H9 (cell line): Measurements from ENCODE around the gene PDXP. TPM values are rescaled to one million over a fixed set of nuclear protein-coding genes. Genes with fewer than 3 reads are reported as not detected.

Experiments used
- DNase-seq: peaks from one replicate; pipeline ENCODE4 v3.0.0-alpha.2; 2017
- H2AFZ ChIP-seq: one replicate; pipeline ENCODE4 v1.6.1; 2013; ENCODE audit warnings: mild to moderate bottlenecking, low read length, control low read depth, moderate library complexity
- H2AK5ac ChIP-seq: 2 replicates; pipeline ENCODE4 v1.6.1; 2013; ENCODE audit warnings: low read length, control low read depth, mixed read lengths; ENCODE audit not compliant: insufficient read length
- H2BK120ac ChIP-seq: one replicate; pipeline ENCODE4 v1.6.1; 2013; ENCODE audit warnings: low read depth, mild to moderate bottlenecking, low read length, control low read depth, inconsistent platforms; ENCODE audit not compliant: poor library complexity, severe bottlenecking
- H2BK12ac ChIP-seq: 2 replicates; pipeline ENCODE4 v1.6.1; 2013; ENCODE audit warnings: low read length, control low read depth, mixed read lengths, low read depth; ENCODE audit not compliant: insufficient read length
- H2BK15ac ChIP-seq: 2 replicates; pipeline ENCODE4 v1.6.1; 2013; ENCODE audit warnings: low read depth, low read length, control low read depth
- H2BK20ac ChIP-seq: one replicate; pipeline ENCODE4 v1.6.1; 2013; ENCODE audit warnings: low read depth, mild to moderate bottlenecking, low read length, control low read depth, inconsistent platforms; ENCODE audit not compliant: poor library complexity, severe bottlenecking
- H2BK5ac ChIP-seq: 2 replicates; pipeline ENCODE4 v1.6.1; 2013; ENCODE audit warnings: low read length, control low read depth, mixed read lengths; ENCODE audit not compliant: insufficient read length
- H3K14ac ChIP-seq: 2 replicates; pipeline ENCODE4 v1.6.1; 2013; ENCODE audit warnings: low read length, control low read depth; ENCODE audit not compliant: insufficient read depth
- H3K18ac ChIP-seq: 2 replicates; pipeline ENCODE4 v1.6.1; 2013; ENCODE audit warnings: low read depth, mild to moderate bottlenecking, mixed read lengths, low read length, control low read depth; ENCODE audit not compliant: insufficient read length
- H3K23ac ChIP-seq: 2 replicates; pipeline ENCODE4 v1.6.1; 2013; ENCODE audit warnings: low read length, control low read depth, mixed read lengths, low read depth; ENCODE audit not compliant: insufficient read length
- H3K23me2 ChIP-seq: 2 replicates; pipeline ENCODE4 v1.6.1; 2013; ENCODE audit warnings: low read depth, mild to moderate bottlenecking, mixed read lengths, low read length, control low read depth; ENCODE audit not compliant: insufficient read length, poor library complexity, severe bottlenecking
- H3K27ac ChIP-seq: 2 replicates; pipeline ENCODE4 v1.5.1; 2013; ENCODE audit warnings: low read length, control low read depth, mixed read lengths, low read depth; ENCODE audit not compliant: insufficient read length
- H3K27me3 ChIP-seq: 2 replicates; pipeline ENCODE4 v1.6.1; 2013; ENCODE audit warnings: low read length, control low read depth, inconsistent platforms; ENCODE audit not compliant: insufficient read depth
- H3K4ac ChIP-seq: 2 replicates; pipeline ENCODE4 v1.6.1; 2013; ENCODE audit warnings: low read depth, mild to moderate bottlenecking, control low read depth, inconsistent platforms, low read length, moderate library complexity
- H3K4me1 ChIP-seq: 2 replicates; pipeline ENCODE4 v1.6.1; 2013; ENCODE audit warnings: low read length, control low read depth, inconsistent platforms; ENCODE audit not compliant: insufficient read depth
- H3K4me2 ChIP-seq: 2 replicates; pipeline ENCODE4 v1.6.1; 2013; ENCODE audit warnings: low read length, control low read depth, mixed read lengths; ENCODE audit not compliant: insufficient read length, insufficient read depth
- H3K56ac ChIP-seq: 2 replicates; pipeline ENCODE4 v1.6.1; 2013; ENCODE audit warnings: low read depth, mild to moderate bottlenecking, mixed read lengths, low read length, control low read depth; ENCODE audit not compliant: insufficient read length
- H3K79me1 ChIP-seq: 2 replicates; pipeline ENCODE4 v1.6.1; 2013; ENCODE audit warnings: low read depth, mild to moderate bottlenecking, moderate library complexity, low read length, control low read depth, inconsistent platforms; ENCODE audit not compliant: insufficient read depth, poor library complexity, severe bottlenecking
- H3K79me2 ChIP-seq: 2 replicates; pipeline ENCODE4 v1.6.1; 2013; ENCODE audit warnings: low read length, control low read depth, inconsistent platforms; ENCODE audit not compliant: insufficient read depth
- H3K9ac ChIP-seq: 2 replicates; pipeline ENCODE4 v1.6.1; 2013; ENCODE audit warnings: low read length, control low read depth, mixed read lengths; ENCODE audit not compliant: insufficient read length; ENCODE audit errors: extremely low read depth
- H3K9me3 ChIP-seq: one replicate; pipeline ENCODE4 v1.6.1; 2013; ENCODE audit warnings: low read depth, low read length, inconsistent platforms; ENCODE audit not compliant: control insufficient read depth
- H3T11ph ChIP-seq: one replicate; pipeline ENCODE4 v1.6.1; 2013; ENCODE audit warnings: mild to moderate bottlenecking, low read length, control low read depth, inconsistent platforms
- H4K20me1 ChIP-seq: one replicate; pipeline ENCODE4 v1.6.1; 2013; ENCODE audit not compliant: control insufficient read depth, insufficient read length, insufficient read depth
- H4K5ac ChIP-seq: 2 replicates; pipeline ENCODE4 v1.6.1; 2013; ENCODE audit warnings: low read depth, mild to moderate bottlenecking, mixed read lengths, low read length, control low read depth; ENCODE audit not compliant: insufficient read length
- H4K8ac ChIP-seq: replicated peaks from 2 replicates; pipeline ENCODE4 v1.6.1; 2013; ENCODE audit warnings: low read length, control low read depth, mixed read lengths, low read depth; ENCODE audit not compliant: insufficient read length
- H4K91ac ChIP-seq: 2 replicates; pipeline ENCODE4 v1.6.1; 2013; ENCODE audit warnings: low read depth, mild to moderate bottlenecking, moderate library complexity, mixed read lengths, low read length, control low read depth; ENCODE audit not compliant: insufficient read length
- H3K27ac Mint-ChIP-seq, 3 experiments: 2 replicates in 2 of 3; 3 replicates in 1 of 3; pipeline ENCODE4 v1.8.0; 2020 to 2021; ENCODE audit warnings: mixed read lengths in 3 of 3, mild to moderate bottlenecking in 1 of 3, moderate library complexity in 1 of 3
- H3K27me3 Mint-ChIP-seq: 2 replicates; pipeline ENCODE4 v1.8.0; 2021; ENCODE audit warnings: low read depth, mild to moderate bottlenecking, moderate library complexity, mixed read lengths
- H3K36me3 Mint-ChIP-seq, 3 experiments: 2 replicates in 2 of 3; 3 replicates in 1 of 3; pipeline ENCODE4 v1.8.0; 2020 to 2021; ENCODE audit warnings: low read depth in 3 of 3, mixed read lengths in 3 of 3; ENCODE audit not compliant: insufficient read depth in 1 of 3
- H3K4me1 Mint-ChIP-seq, 2 experiments: 2 replicates each; pipeline ENCODE4 v1.8.0; 2020; ENCODE audit warnings: mixed read lengths in 2 of 2
- H3K4me3 Mint-ChIP-seq, 2 experiments: 2 replicates in 1 of 2; 3 replicates in 1 of 2; pipeline ENCODE4 v1.8.0; 2020 to 2021; ENCODE audit warnings: mild to moderate bottlenecking in 2 of 2, mixed read lengths in 2 of 2, moderate library complexity in 1 of 2
- H3K9me3 Mint-ChIP-seq, 2 experiments: 2 replicates in 1 of 2; 3 replicates in 1 of 2; pipeline ENCODE4 v1.8.0; 2020; ENCODE audit warnings: mild to moderate bottlenecking in 2 of 2, mixed read lengths in 2 of 2, moderate library complexity in 1 of 2
- CTCF ChIP-seq: fragments of 200-600 bp; sonication (generic); conservative IDR thresholded peaks from 3 replicates; pipeline ENCODE4 v1.8.0; 2021; ENCODE audit warnings: antibody characterized with exemption, mild to moderate bottlenecking
- WGBS: extraction: QIAGEN DNeasy Blood & Tissue Kit; methylation state at CpG from one replicate; pipeline ENCODE4 v1.1.7; 2013; ENCODE audit warnings: missing lambda C conversion rate, low lambda C conversion rate, mixed read lengths; ENCODE audit not compliant: insufficient read length; ENCODE audit errors: extremely low coverage; 5-methylcytosine and 5-hydroxymethylcytosine counted together
- total RNA-seq: library from RNA; stranded (reverse); gene quantifications from 2 replicates; pipeline ENCODE4 v1.2.1, GENCODE V29; 2021

The PDXP gene
- total RNA-seq, 1 experiment from 2014 or later = 41.0 TPM

- Histone ChIP-seq H2BK20ac (no peak overlapping the region), H3K9me3 (no peaks in the 10 kb centered on the region), H4K5ac (no peak overlapping the region), H3K23ac (no peak overlapping the region), H2AFZ (no peak overlapping the region), H3K27me3 (no peaks in the 10 kb centered on the region), H2BK120ac (no peak overlapping the region), H2AK5ac (no peak overlapping the region), H3K27ac (no peak overlapping the region), H3K4me1 (no peaks in the 10 kb centered on the region), H3K23me2 (peaks cover 3% of the 10 kb centered on the region), H4K91ac (no peak overlapping the region), H4K8ac (no peak overlapping the region), H3K4me2 (no peak overlapping the region), H3K14ac (no peak overlapping the region), H3K79me1 (no peaks in the 10 kb centered on the region), H3K9ac (no peak overlapping the region), H2BK12ac (no peak overlapping the region), H3T11ph (no peak overlapping the region), H2BK15ac (no peak overlapping the region), H2BK5ac (no peak overlapping the region), H4K20me1 (no peaks in the 10 kb centered on the region), H3K18ac (no peak overlapping the region), H3K79me2 (no peaks in the 10 kb centered on the region), H3K56ac (no peak overlapping the region), H3K4ac (no peak overlapping the region)
- Mint-ChIP-seq H3K36me3 (no peaks in the 10 kb centered on the region; a peak in 1 of 7 replicates), H3K9me3 (no peaks in the 10 kb centered on the region), H3K4me3 (no peak overlapping the region), H3K4me1 (peaks cover 5 to 18% of the 10 kb centered on the region in 2 experiments), H3K27me3 (peaks cover 4% of the 10 kb centered on the region), H3K27ac (no peak overlapping the region)
- no peak for DNase-seq
- no peak for TF ChIP-seq CTCF
- WGBS = no CpG with 5 or more reads among the region's 7 CpGs
These were observed 21.8 kb downstream of the PDXP start for GRCh38 chr22:37680191-37680851.
